PFSK-1 (cell line): Measurements from ENCODE around the gene AMDHD2.

ENCODE experiments used
- FOXP2 ChIP-seq: optimal IDR thresholded peaks from 2 replicates; pipeline ENCODE3; 2011; ENCODE audit warnings: borderline replicate concordance, control low read depth, inconsistent platforms; ENCODE audit not compliant: insufficient read depth; ENCODE audit errors: extremely low read length, extremely low read depth
- POLR2AphosphoS5 ChIP-seq: IDR thresholded peaks from 2 replicates; pipeline ENCODE4 v1.6.1; 2012; ENCODE audit warnings: low read depth, mild to moderate bottlenecking, control low read depth, low read length, moderate library complexity
- TF ChIP-seq, protein P1 (sequence below), 2 experiments: IDR thresholded peaks; 2 replicates each; pipeline versions ENCODE4 v1.6.1 to v1.8.0; 2011 to 2012; ENCODE audit warnings: low read depth in 2 of 2, low read length in 2 of 2, control low read depth in 1 of 2, inconsistent platforms in 1 of 2, mild to moderate bottlenecking in 1 of 2, moderate library complexity in 1 of 2; ENCODE audit not compliant: insufficient read depth in 1 of 2

- no peak for TF ChIP-seq POLR2AphosphoS5
- TF ChIP-seq, protein P1, sequence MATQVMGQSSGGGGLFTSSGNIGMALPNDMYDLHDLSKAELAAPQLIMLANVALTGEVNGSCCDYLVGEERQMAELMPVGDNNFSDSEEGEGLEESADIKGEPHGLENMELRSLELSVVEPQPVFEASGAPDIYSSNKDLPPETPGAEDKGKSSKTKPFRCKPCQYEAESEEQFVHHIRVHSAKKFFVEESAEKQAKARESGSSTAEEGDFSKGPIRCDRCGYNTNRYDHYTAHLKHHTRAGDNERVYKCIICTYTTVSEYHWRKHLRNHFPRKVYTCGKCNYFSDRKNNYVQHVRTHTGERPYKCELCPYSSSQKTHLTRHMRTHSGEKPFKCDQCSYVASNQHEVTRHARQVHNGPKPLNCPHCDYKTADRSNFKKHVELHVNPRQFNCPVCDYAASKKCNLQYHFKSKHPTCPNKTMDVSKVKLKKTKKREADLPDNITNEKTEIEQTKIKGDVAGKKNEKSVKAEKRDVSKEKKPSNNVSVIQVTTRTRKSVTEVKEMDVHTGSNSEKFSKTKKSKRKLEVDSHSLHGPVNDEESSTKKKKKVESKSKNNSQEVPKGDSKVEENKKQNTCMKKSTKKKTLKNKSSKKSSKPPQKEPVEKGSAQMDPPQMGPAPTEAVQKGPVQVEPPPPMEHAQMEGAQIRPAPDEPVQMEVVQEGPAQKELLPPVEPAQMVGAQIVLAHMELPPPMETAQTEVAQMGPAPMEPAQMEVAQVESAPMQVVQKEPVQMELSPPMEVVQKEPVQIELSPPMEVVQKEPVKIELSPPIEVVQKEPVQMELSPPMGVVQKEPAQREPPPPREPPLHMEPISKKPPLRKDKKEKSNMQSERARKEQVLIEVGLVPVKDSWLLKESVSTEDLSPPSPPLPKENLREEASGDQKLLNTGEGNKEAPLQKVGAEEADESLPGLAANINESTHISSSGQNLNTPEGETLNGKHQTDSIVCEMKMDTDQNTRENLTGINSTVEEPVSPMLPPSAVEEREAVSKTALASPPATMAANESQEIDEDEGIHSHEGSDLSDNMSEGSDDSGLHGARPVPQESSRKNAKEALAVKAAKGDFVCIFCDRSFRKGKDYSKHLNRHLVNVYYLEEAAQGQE (IDR thresholded peaks at IDR 0.05; ENCODE audit: insufficient read depth in 1 of 2, low read depth in 2 of 2, low read length in 2 of 2), result no peak
- no peak for TF ChIP-seq FOXP2
Observed at GRCh38 chr16:2485811-2486507, 34.2 kb upstream of the AMDHD2 start.
